Sigmoid colon (tissue), 7 donors: ENCODE measurements around the gene PBX3. TPM values are rescaled to one million over a fixed set of nuclear protein-coding genes. Genes with fewer than 3 reads are reported as not detected.

Experiments
- DNase-seq: peaks from one replicate; pipeline ENCODE4 v3.0.0-alpha.2; 2019
- H3K27ac ChIP-seq, 4 donors: fragments of 200-600 bp; sonication (generic); one replicate each; pipeline ENCODE4 v1.5.1; 2016 to 2019; ENCODE audit warnings: mild to moderate bottlenecking in 1 of 4
- H3K27me3 ChIP-seq, 3 donors: fragments of 200-600 bp; sonication (generic); one replicate each; pipeline ENCODE4 v1.5.1; 2019; ENCODE audit warnings: mild to moderate bottlenecking in 1 of 3
- H3K36me3 ChIP-seq, 4 donors: fragments of 200-600 bp; sonication (generic); one replicate each; pipeline ENCODE4 v1.5.1; 2016 to 2019
- H3K4me1 ChIP-seq, 4 donors: fragments of 200-600 bp; sonication (generic); one replicate each; pipeline ENCODE4 v1.5.1; 2017 to 2019
- H3K4me3 ChIP-seq, 4 donors: fragments of 200-600 bp; sonication (generic); one replicate each; pipeline ENCODE4 v1.5.1; 2017 to 2019; ENCODE audit warnings: mild to moderate bottlenecking in 2 of 4, moderate library complexity in 1 of 4
- H3K9me3 ChIP-seq, 4 donors: fragments of 200-600 bp in 3 of 4; sonication (generic) in 3 of 4; one replicate each; pipeline versions ENCODE4 v1.5.1 to v1.6.1; 2013 to 2019
- EP300 ChIP-seq, 4 donors: sonication (generic); formaldehyde crosslinking; IDR thresholded peaks; one replicate each; pipeline ENCODE4 v1.6.1; 2017; ENCODE audit warnings: antibody characterized with exemption in 4 of 4
- POLR2A ChIP-seq, 2 donors: fragments of 450-650 bp; IDR thresholded peaks; one replicate each; pipeline ENCODE4 v1.6.1; 2016; ENCODE audit warnings: antibody characterized with exemption in 2 of 2, mild to moderate bottlenecking in 2 of 2, moderate library complexity in 2 of 2
- POLR2AphosphoS5 ChIP-seq, 4 donors: sonication (generic); formaldehyde crosslinking; IDR thresholded peaks; one replicate each; pipeline ENCODE4 v1.6.1; 2017; ENCODE audit warnings: antibody characterized with exemption in 4 of 4
- WGBS, 2 donors: extraction: QIAGEN DNeasy Blood & Tissue Kit; methylation state at CpG; one replicate each; pipeline ENCODE4 v1.1.7; 2013; 5-methylcytosine and 5-hydroxymethylcytosine counted together
- intact Hi-C: fragments of 100-400 bp; cut with DNase I; formaldehyde crosslinking; loops from one replicate; pipeline ENCODE4 v1.15.1; 2023
- polyA plus RNA-seq, 3 donors: library from polyadenylated mRNA; stranded (reverse); fragments of 200-250 nt; gene quantifications; one replicate each; pipeline ENCODE4 v1.2.3, GENCODE V29; 2013
- total RNA-seq, 4 donors: library from RNA; depleted of rRNA; stranded (reverse); fragments of >200 nt; gene quantifications; one replicate each; pipeline ENCODE4 v1.1.0, GENCODE V29; 2016
- TF ChIP-seq, protein P1 (sequence below), 4 experiments: fragments of 450-650 bp in 3 of 4; fragments of 200-600 bp in 1 of 4; IDR thresholded peaks; one replicate each; pipeline ENCODE4 v1.5.1; 2016 to 2019; ENCODE audit warnings: antibody characterized with exemption in 4 of 4, mild to moderate bottlenecking in 3 of 4, moderate library complexity in 2 of 4
- donor health status: healthy with polysubstance abuse.
- donor health status: Bipolar disorder and iron deficiency.
- donor health status: healthy.

PBX3 gene
- total and polyA plus RNA-seq, 7 donors, result 2.8 to 159 (median 90.6) TPM

DNA sequence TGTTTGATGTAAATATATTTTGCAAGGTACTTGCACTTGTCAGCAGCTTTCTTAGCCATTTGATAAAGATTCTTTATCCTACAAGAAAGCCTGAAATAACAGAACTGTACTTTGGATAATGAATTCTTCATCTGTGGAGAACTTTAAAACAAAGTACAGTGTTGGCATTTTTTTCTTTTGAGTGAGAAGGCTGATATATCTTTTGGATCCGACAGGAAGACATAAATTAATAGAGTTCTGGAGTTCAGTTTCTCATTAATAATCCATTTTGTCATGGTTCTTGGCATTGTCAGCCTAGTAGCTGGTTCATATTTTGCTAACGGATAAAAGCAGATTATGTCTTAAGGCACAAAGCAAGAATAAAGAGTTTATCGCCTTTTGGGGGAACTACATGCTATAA, 17.0 kb downstream of the PBX3 start:
- intact Hi-C loops, result no loop called here
- H3K4me1 ChIP-seq, result peaks cover 0 to 69% (median 55%) of the 10 kb centered on the region in 4 donors
- no peak for DNase-seq
- H3K27me3 ChIP-seq, result no peaks in the 10 kb centered on the region
- no peak for TF ChIP-seq POLR2A (IDR thresholded peaks at IDR 0.05)
- TF ChIP-seq POLR2AphosphoS5 (IDR thresholded peaks at IDR 0.05), result no peak
- TF ChIP-seq EP300 (IDR thresholded peaks at IDR 0.05), result no peak
- TF ChIP-seq, protein P1, sequence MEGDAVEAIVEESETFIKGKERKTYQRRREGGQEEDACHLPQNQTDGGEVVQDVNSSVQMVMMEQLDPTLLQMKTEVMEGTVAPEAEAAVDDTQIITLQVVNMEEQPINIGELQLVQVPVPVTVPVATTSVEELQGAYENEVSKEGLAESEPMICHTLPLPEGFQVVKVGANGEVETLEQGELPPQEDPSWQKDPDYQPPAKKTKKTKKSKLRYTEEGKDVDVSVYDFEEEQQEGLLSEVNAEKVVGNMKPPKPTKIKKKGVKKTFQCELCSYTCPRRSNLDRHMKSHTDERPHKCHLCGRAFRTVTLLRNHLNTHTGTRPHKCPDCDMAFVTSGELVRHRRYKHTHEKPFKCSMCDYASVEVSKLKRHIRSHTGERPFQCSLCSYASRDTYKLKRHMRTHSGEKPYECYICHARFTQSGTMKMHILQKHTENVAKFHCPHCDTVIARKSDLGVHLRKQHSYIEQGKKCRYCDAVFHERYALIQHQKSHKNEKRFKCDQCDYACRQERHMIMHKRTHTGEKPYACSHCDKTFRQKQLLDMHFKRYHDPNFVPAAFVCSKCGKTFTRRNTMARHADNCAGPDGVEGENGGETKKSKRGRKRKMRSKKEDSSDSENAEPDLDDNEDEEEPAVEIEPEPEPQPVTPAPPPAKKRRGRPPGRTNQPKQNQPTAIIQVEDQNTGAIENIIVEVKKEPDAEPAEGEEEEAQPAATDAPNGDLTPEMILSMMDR (IDR thresholded peaks at IDR 0.05), result no peak
- 76 to 93% methylated on average over 3 of the region's 3 CpGs for WGBS, 2 donors
- H3K36me3 ChIP-seq, result no peaks in the 10 kb centered on the region
- peak overlapping the region in 3 of 4 donors; percentile 46 to 98 (median 69) for H3K27ac ChIP-seq
- no peaks in the 10 kb centered on the region for H3K9me3 ChIP-seq
- no peak overlapping the region for H3K4me3 ChIP-seq

DNA sequence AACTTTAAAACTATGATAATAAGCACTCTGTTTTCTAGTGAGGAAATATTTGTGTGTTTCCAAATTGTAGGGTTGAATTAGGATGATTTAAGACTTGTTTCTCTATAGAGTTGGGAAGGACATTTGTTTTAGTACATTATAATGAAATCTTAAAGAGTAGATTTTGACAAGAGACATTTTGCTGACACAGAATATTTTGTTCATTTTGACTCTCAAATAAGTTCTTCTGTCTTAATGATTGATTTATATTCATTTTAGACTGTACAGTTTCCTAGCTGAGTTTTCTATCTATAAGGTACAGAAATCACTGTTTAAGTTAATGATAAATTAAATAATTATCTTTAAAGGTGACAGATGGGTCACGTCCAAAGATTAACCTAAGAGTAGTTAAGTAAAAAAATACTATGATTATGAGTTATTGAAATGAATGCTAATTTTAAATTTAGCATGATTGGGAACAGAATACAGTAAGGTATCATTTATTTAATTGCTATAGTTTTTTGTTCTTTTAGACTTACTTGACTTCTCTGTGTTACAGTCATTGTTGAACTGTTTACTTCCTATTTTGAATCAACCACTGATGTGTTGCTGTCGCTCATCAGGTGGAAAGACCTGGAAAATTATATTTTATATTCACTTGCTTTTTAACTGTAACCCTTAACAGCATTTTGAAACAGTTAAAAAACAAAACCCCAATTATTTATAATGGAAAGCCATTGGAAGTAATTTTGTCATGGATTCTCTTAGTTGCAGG, 19.5 kb downstream of the PBX3 start:
- Histone ChIP-seq H3K9me3 (no peaks in the 10 kb centered on the region), H3K27me3 (no peaks in the 10 kb centered on the region), H3K27ac (no peak overlapping the region), H3K4me1 (peaks cover 0 to 68% (median 51%) of the 10 kb centered on the region in 4 donors), H3K4me3 (no peak overlapping the region), H3K36me3 (no peaks in the 10 kb centered on the region)
- TF ChIP-seq POLR2AphosphoS5 (IDR thresholded peaks at IDR 0.05) (no peak), POLR2A (IDR thresholded peaks at IDR 0.05) (no peak), EP300 (IDR thresholded peaks at IDR 0.05) (no peak)
- TF ChIP-seq, protein P1 (IDR thresholded peaks at IDR 0.05), result no peak
- no peak for DNase-seq
- 86 to 90% methylated on average over 2 of the region's 2 CpGs for WGBS, 2 donors
- intact Hi-C loops, result no loop called here

DNA sequence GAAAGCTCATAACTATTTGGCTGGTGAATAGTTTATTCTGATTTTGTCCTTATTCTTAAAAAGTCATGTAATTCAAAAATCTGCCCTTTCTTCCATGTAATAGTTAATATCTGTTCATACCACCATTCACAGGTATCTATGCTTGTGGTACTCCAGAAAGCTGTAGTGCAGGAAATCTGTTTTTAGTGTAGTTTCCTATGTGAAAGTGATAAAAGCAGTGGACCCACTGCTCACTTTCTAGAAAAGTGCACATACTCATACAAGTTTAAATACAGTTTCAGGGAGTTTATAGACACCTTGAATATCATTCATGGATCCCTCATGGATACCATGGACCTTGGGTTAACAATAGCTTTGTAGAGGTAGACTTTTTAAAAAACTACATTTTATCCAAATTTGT, 20.2 kb downstream of the PBX3 start:
- no peak overlapping the region for H3K27ac ChIP-seq
- no peaks in the 10 kb centered on the region for H3K9me3 ChIP-seq
- H3K4me3 ChIP-seq, result no peak overlapping the region
- no peak for DNase-seq
- H3K36me3 ChIP-seq, result no peaks in the 10 kb centered on the region
- no peaks in the 10 kb centered on the region for H3K27me3 ChIP-seq
- intact Hi-C loops, result no loop called here
- peaks cover 0 to 65% (median 45%) of the 10 kb centered on the region in 4 donors for H3K4me1 ChIP-seq
- TF ChIP-seq, protein P1 (IDR thresholded peaks at IDR 0.05), result no peak
- TF ChIP-seq POLR2A (IDR thresholded peaks at IDR 0.05) (no peak), EP300 (IDR thresholded peaks at IDR 0.05) (no peak), POLR2AphosphoS5 (IDR thresholded peaks at IDR 0.05) (no peak)

DNA sequence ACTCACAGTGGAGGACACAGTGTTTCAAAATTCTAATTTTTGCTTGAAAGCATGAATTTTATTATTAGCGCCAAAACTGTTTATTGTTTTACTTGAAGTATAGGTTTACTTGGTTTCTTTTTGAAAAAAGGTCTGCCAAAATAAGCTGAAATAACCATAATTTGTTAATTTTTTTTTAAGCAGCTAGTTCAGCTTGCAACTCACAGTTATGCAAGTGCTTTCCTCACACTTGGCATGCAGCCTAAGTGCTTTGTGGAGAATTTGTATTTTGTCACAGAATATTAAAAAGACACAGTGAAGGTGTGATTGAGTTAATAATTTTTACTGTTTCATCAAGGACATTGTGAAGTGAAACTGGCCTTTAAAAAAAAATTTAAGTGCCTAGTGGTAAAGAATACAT, 21.6 kb downstream of the PBX3 start:
- TF ChIP-seq, protein P1 (IDR thresholded peaks at IDR 0.05), result no peak
- no peak for TF ChIP-seq POLR2A (IDR thresholded peaks at IDR 0.05)
- no peak for TF ChIP-seq POLR2AphosphoS5 (IDR thresholded peaks at IDR 0.05)
- no peak for TF ChIP-seq EP300 (IDR thresholded peaks at IDR 0.05)
- WGBS, 2 donors, result 99 to 100% methylated on average over 1 of the region's 1 CpG

More for the DNA sequence above, 21.6 kb downstream of the PBX3 start:
- no peak overlapping the region for H3K27ac ChIP-seq
- no peaks in the 10 kb centered on the region for H3K9me3 ChIP-seq
- intact Hi-C loops, result no loop called here
- no peaks in the 10 kb centered on the region for H3K27me3 ChIP-seq
- no peak overlapping the region for H3K4me3 ChIP-seq
- DNase-seq, result no peak
- no peaks in the 10 kb centered on the region for H3K36me3 ChIP-seq
- peaks cover 0 to 51% (median 31%) of the 10 kb centered on the region in 4 donors for H3K4me1 ChIP-seq
